CD8-positive, alpha-beta memory T cell (primary cell): ENCODE results near the gene TSC22D4. TPM values are rescaled to one million over a fixed set of nuclear protein-coding genes. Genes with fewer than 3 reads are reported as not detected.
A peak's percentile ranks its signal among the peaks of the same experiment; 100 is the strongest.
"Not testable (repeated sequence)": the region's sequence is repeated elsewhere in the genome, so short reads cannot be mapped to it uniquely, and the experiment has no call there.

Source experiments
- CTCF ChIA-PET: fragments of 350-600 bp; sonication (Branson Sonifier 250); formaldehyde crosslinking; loops from one replicate; lab custom pipeline; 2021; ENCODE audit warnings: antibody characterized with exemption; lab: Charles Lee
- POLR2A ChIA-PET: fragments of 350-600 bp; sonication (Branson Sonifier 250); formaldehyde crosslinking; loops from one replicate; lab custom pipeline; 2021; ENCODE audit warnings: antibody characterized with exemption; lab: Charles Lee
- DNase-seq, 5 donors: peaks; one replicate each; pipeline versions ENCODE4 v3.0.0 to v3.0.0-alpha.2; 2020 to 2022; ENCODE audit warnings: mixed read lengths in 1 of 5
- H3K27ac ChIP-seq: one replicate; pipeline ENCODE4 v1.7.0; 2013; ENCODE audit warnings: low read depth, mild to moderate bottlenecking, low read length, moderate library complexity
- H3K27me3 ChIP-seq: 2 replicates; pipeline ENCODE4 v1.7.0; 2013; ENCODE audit warnings: low read length, mild to moderate bottlenecking; ENCODE audit not compliant: insufficient read depth, poor library complexity, severe bottlenecking
- H3K36me3 ChIP-seq: 2 replicates; pipeline ENCODE4 v1.7.0; 2013; ENCODE audit warnings: mild to moderate bottlenecking, low read length, moderate library complexity; ENCODE audit not compliant: insufficient read depth
- H3K4me1 ChIP-seq: 2 replicates; pipeline ENCODE4 v1.7.0; 2013; ENCODE audit warnings: mild to moderate bottlenecking, low read length, moderate library complexity; ENCODE audit not compliant: insufficient read depth
- H3K4me3 ChIP-seq: 2 replicates; pipeline ENCODE4 v1.7.0; 2013; ENCODE audit warnings: mild to moderate bottlenecking, low read length
- H3K9me3 ChIP-seq: 2 replicates; pipeline ENCODE4 v1.7.0; 2013; ENCODE audit warnings: mild to moderate bottlenecking, low read length
- H3K27ac Mint-ChIP-seq, 8 donors: one replicate each; pipeline ENCODE4 v1.8.0; 2020 to 2021; ENCODE audit warnings: mixed read lengths in 8 of 8, mild to moderate bottlenecking in 6 of 8, inconsistent platforms in 3 of 8, moderate library complexity in 3 of 8
- H3K27me3 Mint-ChIP-seq, 2 donors: one replicate each; pipeline ENCODE4 v1.8.0; 2020 to 2021; ENCODE audit warnings: mixed read lengths in 2 of 2, mild to moderate bottlenecking in 1 of 2, moderate library complexity in 1 of 2
- H3K36me3 Mint-ChIP-seq, 3 donors: one replicate each; pipeline ENCODE4 v1.8.0; 2020 to 2021; ENCODE audit warnings: mixed read lengths in 3 of 3, inconsistent platforms in 1 of 3, mild to moderate bottlenecking in 1 of 3
- H3K4me1 Mint-ChIP-seq, 3 donors: one replicate each; pipeline ENCODE4 v1.8.0; 2020 to 2021; ENCODE audit warnings: mixed read lengths in 3 of 3, inconsistent platforms in 1 of 3, mild to moderate bottlenecking in 1 of 3
- H3K4me3 Mint-ChIP-seq, 7 donors: one replicate each; pipeline ENCODE4 v1.8.0; 2020 to 2021; ENCODE audit warnings: mixed read lengths in 7 of 7, mild to moderate bottlenecking in 6 of 7, moderate library complexity in 4 of 7, inconsistent platforms in 2 of 7
- H3K9me3 Mint-ChIP-seq, 5 donors: one replicate each; pipeline ENCODE4 v1.8.0; 2020 to 2022; ENCODE audit warnings: mixed read lengths in 5 of 5, mild to moderate bottlenecking in 3 of 5, moderate library complexity in 2 of 5, inconsistent platforms in 1 of 5
- polyA plus RNA-seq: library from polyadenylated mRNA; unstranded; fragments of 300-500 nt; fragmentation: Illumina TruSeq; gene quantifications from one replicate; pipeline ENCODE4 v1.2.3, GENCODE V29; 2021
- total RNA-seq, 2 experiments: library from RNA; stranded (reverse); gene quantifications; one replicate each; pipeline ENCODE4 v1.2.3, GENCODE V29; 2021

The TSC22D4 gene
- total and polyA plus RNA-seq, 3 experiments from 2014 or later, result 40.5 to 99.1 (median 96.2) TPM

- peaks cover 14% of the 10 kb centered on the region for H3K36me3 ChIP-seq
- peak within 1 kb of the TSS in 3 of 8 donors; percentile 26 to 72 (median 63) for H3K27ac Mint-ChIP-seq
- no peak within 1 kb of the TSS for H3K4me3 ChIP-seq
- no peak for DNase-seq
- peaks cover 0 to 58% (median 3%) of the 10 kb centered on the region in 3 donors for H3K36me3 Mint-ChIP-seq
- no peaks in the 10 kb centered on the region for H3K27me3 Mint-ChIP-seq
- H3K4me1 ChIP-seq, result peaks cover 3% of the 10 kb centered on the region
- POLR2A ChIA-PET, result no interaction called here
- no peaks in the 10 kb centered on the region for H3K9me3 ChIP-seq
- H3K27ac ChIP-seq, result no peak within 1 kb of the TSS
- no peaks in the 10 kb centered on the region for H3K9me3 Mint-ChIP-seq
- peaks cover 2 to 7% (median 3%) of the 10 kb centered on the region in 3 donors for H3K4me1 Mint-ChIP-seq
- H3K4me3 Mint-ChIP-seq, result no peak within 1 kb of the TSS
- H3K27me3 ChIP-seq, result no peaks in the 10 kb centered on the region
- CTCF ChIA-PET, result interaction anchor here (0.7 to 2.9 kb wide), 4 partner anchors 10 to 99 kb away, joined by 3 to 14 read pairs (median 8); no protein-coding TSS in a partner anchor
These were observed 14.8 kb downstream of the TSC22D4 start, which contains the start of gene SPACDR for GRCh38 chr7:100464210-100464660. SPACDR (minus strand) TSS chr7:100464260; CDS start chr7:100464025, 235 bp downstream.

DNA sequence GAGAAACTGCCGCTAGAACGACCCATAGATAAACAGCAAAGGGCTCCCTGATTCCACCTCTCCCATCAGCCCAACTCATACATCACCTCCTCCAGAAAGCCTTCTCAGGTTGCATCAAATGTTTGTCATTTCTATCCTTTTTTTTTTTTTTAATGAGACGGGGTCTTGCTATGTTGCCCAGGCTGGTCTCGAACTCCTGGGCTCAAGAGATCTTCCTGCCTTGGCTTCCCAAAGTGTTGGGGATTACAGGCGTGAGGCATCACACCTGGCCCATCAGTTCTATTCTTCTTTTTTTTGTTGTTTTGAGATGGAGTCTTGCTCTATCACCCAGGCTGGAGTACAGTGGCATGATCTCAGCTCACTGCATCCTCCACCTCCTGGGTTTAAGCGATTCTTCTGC lies 22.0 kb downstream of the TSC22D4 start:
- CTCF ChIA-PET, result interaction anchor here (0.6 to 0.9 kb wide), 2 partner anchors 20 to 360 kb away, joined by 3 read pairs; no protein-coding TSS in a partner anchor
- Histone ChIP-seq H3K27ac (no peak overlapping the region), H3K27me3 (no peaks in the 10 kb centered on the region), H3K36me3 (no peaks in the 10 kb centered on the region), H3K4me3 (no peak overlapping the region), H3K4me1 (peaks cover 11% of the 10 kb centered on the region), H3K9me3 (no peaks in the 10 kb centered on the region)
- H3K27ac Mint-ChIP-seq, result peak overlapping the region in 1 of 8 donors; percentile 3
- no peak overlapping the region for H3K4me3 Mint-ChIP-seq
- no peak for DNase-seq
- peaks cover 0 to 34% (median 7%) of the 10 kb centered on the region in 3 donors for H3K36me3 Mint-ChIP-seq
- POLR2A ChIA-PET, result no interaction called here
- no peaks in the 10 kb centered on the region for H3K9me3 Mint-ChIP-seq
- H3K4me1 Mint-ChIP-seq, result peaks cover 4 to 5% (median 5%) of the 10 kb centered on the region in 3 donors
- H3K27me3 Mint-ChIP-seq, result no peaks in the 10 kb centered on the region

DNA sequence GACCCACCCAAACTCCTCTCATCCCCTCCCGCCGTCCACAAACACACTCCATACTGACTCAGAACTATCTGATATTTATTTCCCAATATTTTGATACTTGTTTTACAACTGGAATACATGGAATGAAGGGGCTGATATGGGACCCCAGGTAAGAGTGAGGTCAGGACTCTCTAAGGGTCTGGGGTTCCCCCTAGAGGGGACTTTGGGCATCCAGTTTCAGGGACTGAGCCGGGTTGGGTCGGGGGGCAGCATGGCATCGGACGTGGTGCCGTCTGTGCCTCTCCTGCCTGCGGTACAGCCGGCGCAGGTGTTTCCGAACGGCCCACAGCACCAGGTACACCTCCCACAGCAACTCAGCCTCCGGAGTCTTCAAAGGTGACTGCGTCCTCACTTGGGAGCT lies 22.5 kb downstream of the TSC22D4 start:
- H3K36me3 Mint-ChIP-seq, result peaks cover 0 to 32% (median 5%) of the 10 kb centered on the region in 3 donors
- ChIA-PET CTCF (interaction anchor here (0.9 kb wide), 1 partner anchor 19 kb away, joined by 3 read pairs; no protein-coding TSS in a partner anchor), POLR2A (no interaction called here)
- H3K27me3 ChIP-seq, result no peaks in the 10 kb centered on the region
- no peak overlapping the region for H3K27ac Mint-ChIP-seq
- H3K4me3 ChIP-seq, result no peak overlapping the region
- H3K9me3 ChIP-seq, result no peaks in the 10 kb centered on the region
- H3K36me3 ChIP-seq, result no peaks in the 10 kb centered on the region
- no peaks in the 10 kb centered on the region for H3K9me3 Mint-ChIP-seq
- no peak overlapping the region for H3K4me3 Mint-ChIP-seq
- H3K4me1 ChIP-seq, result peaks cover 11% of the 10 kb centered on the region
- H3K27me3 Mint-ChIP-seq, result no peaks in the 10 kb centered on the region
- DNase-seq, result no peak
- no peak overlapping the region for H3K27ac ChIP-seq
- peaks cover 4 to 5% (median 5%) of the 10 kb centered on the region in 3 donors for H3K4me1 Mint-ChIP-seq

- Mint-ChIP-seq H3K9me3 (no peaks in the 10 kb centered on the region), H3K4me1 (peaks cover 5 to 11% (median 9%) of the 10 kb centered on the region in 3 donors), H3K36me3 (peaks cover 0 to 19% (median 5%) of the 10 kb centered on the region in 3 donors), H3K27ac (peak overlapping the region in 1 of 8 donors; percentile 25), H3K27me3 (no peaks in the 10 kb centered on the region), H3K4me3 (no peak overlapping the region)
- peaks cover 11% of the 10 kb centered on the region for H3K4me1 ChIP-seq
- no peak overlapping the region for H3K4me3 ChIP-seq
- no peak overlapping the region for H3K27ac ChIP-seq
- H3K27me3 ChIP-seq, result no peaks in the 10 kb centered on the region
- POLR2A ChIA-PET, result no interaction called here
- no peaks in the 10 kb centered on the region for H3K9me3 ChIP-seq
- no peak for DNase-seq
- CTCF ChIA-PET, result interaction anchor here (0.7 to 2.0 kb wide), 5 partner anchors 14 to 131 kb away, joined by 3 to 9 read pairs (median 3); partner anchors contain the start of genes FBXO24 and LRCH4
- no peaks in the 10 kb centered on the region for H3K36me3 ChIP-seq
These were observed 23.8 kb downstream of the TSC22D4 start for GRCh38 chr7:100455206-100455605.

DNA sequence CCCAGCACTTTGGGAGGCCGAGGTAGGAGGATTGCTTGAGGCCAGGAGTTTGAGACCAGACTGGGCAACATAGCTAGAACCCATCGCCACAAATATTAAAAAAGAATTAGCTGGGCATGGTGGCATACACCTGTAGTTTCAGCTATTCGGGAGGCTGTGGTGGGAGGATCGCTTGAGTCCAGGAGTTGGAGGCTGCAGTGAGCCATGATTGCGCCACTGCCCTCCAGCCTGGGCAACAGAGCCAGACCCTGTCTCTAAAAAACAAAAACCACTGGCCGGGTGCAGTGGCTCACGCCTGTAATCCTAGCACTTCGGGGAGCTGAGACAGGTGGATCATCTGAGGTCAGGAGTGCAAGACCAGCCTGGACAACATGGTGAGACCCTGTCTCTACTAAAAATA lies 25.2 kb downstream of the TSC22D4 start:
- H3K4me3 ChIP-seq, H3K9me3 ChIP-seq, DNase-seq, H3K36me3 ChIP-seq, H3K27ac ChIP-seq, H3K4me3 Mint-ChIP-seq, H3K27me3 ChIP-seq, H3K27me3 Mint-ChIP-seq, H3K9me3 Mint-ChIP-seq: not testable (repeated sequence)
- H3K36me3 Mint-ChIP-seq, result peaks cover 0 to 15% (median 5%) of the 10 kb centered on the region in 3 donors
- CTCF ChIA-PET, result interaction anchor here (0.8 to 2.0 kb wide), 2 partner anchors 16 to 115 kb away, joined by 3 to 9 read pairs; no protein-coding TSS in a partner anchor
- H3K27ac Mint-ChIP-seq, result peak overlapping the region in 1 of 8 donors; percentile 79
- POLR2A ChIA-PET, result interaction anchor here (0.6 to 0.7 kb wide), 2 partner anchors 24 to 238 kb away, joined by 3 read pairs; no protein-coding TSS in a partner anchor
- peaks cover 5 to 12% (median 11%) of the 10 kb centered on the region in 3 donors for H3K4me1 Mint-ChIP-seq
- peaks cover 11% of the 10 kb centered on the region for H3K4me1 ChIP-seq

DNA sequence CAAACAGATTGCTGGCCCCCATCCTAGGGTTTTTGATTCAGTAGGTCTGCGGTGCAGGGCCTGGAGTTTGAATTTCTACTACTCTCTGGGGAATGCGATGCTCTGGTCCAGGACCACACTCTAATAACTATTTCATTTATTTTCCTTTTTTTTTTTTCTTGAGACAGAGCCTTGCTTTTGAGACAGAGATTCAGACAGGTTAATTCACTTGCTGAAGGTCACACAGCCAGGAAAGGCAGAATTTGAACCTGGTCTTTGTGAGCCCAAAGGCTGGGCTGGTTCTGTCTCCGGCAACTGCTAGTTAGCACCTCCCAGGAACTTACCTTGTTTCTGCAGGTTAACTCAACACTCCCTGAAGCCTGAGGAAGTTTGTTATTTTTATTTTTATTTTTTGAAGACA lies 26.5 kb downstream of the TSC22D4 start:
- Mint-ChIP-seq H3K4me3 (peak overlapping the region in 1 of 7 donors; percentile 36), H3K36me3 (peaks cover 0 to 7% (median 0%) of the 10 kb centered on the region in 3 donors), H3K27me3 (no peaks in the 10 kb centered on the region), H3K27ac (peak overlapping the region in 2 of 8 donors; percentile 17 to 64), H3K9me3 (no peaks in the 10 kb centered on the region), H3K4me1 (peaks cover 5 to 12% (median 9%) of the 10 kb centered on the region in 3 donors)
- Histone ChIP-seq H3K27ac (no peak overlapping the region), H3K36me3 (no peaks in the 10 kb centered on the region), H3K9me3 (no peaks in the 10 kb centered on the region), H3K4me1 (peaks cover 11% of the 10 kb centered on the region), H3K4me3 (no peak overlapping the region), H3K27me3 (no peaks in the 10 kb centered on the region)
- no peak for DNase-seq
- POLR2A ChIA-PET, result interaction anchor here (0.6 kb wide), 2 partner anchors 16 to 921 kb away, joined by 3 to 8 read pairs; no protein-coding TSS in a partner anchor
- CTCF ChIA-PET, result interaction anchor here (1.1 kb wide), 1 partner anchor 22 kb away, joined by 3 read pairs; no protein-coding TSS in a partner anchor

DNA sequence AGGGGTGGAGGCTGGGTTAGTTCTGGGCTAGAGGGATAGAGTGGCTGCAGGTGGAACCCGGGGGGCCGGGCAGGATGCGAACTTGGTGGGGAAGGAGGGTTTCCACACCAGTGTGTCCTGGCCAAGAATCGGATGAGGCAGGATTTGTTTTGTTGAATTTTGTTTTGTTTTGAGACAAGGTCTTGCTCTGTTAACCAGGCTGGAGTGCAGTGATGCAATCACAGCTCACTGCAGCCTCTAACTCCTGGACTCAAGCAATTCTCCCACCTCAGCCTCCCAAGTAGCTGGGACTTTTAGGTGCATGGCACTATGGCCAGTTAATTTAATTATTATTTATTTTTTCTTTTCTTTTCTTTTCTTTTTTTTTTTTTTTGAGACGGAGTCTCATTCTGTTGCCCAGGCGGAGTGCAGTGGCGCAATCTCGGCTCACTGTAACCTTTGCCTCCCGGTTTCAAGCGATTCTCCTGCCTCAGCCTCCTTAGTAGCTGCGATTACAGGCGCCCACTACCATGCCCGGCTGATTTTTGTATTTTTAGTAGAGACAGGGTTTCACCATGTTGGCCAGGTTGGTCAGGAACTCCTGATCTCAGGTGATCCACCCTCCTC lies 29.7 kb downstream of the TSC22D4 start:
- peak overlapping the region in 1 of 7 donors; percentile 22 for H3K4me3 Mint-ChIP-seq
- H3K4me3 ChIP-seq, result no peak overlapping the region
- ChIA-PET POLR2A (interaction anchor here (0.8 to 2.1 kb wide), 3 partner anchors 13 to 22 kb away, joined by 3 to 12 read pairs (median 4); partner anchors contain the start of genes MEPCE, PPP1R35 and ZCWPW1), CTCF (interaction anchor here (0.7 to 3.1 kb wide), 3 partner anchors 12 to 139 kb away, joined by 3 to 13 read pairs (median 3); partner anchors contain the start of gene PPP1R35)
- H3K4me1 Mint-ChIP-seq, result peaks cover 0 to 14% (median 7%) of the 10 kb centered on the region in 3 donors
- no peaks in the 10 kb centered on the region for H3K9me3 ChIP-seq
- no peak for DNase-seq
- H3K27ac ChIP-seq, result no peak overlapping the region
- H3K27me3 ChIP-seq, result no peaks in the 10 kb centered on the region
- H3K27me3 Mint-ChIP-seq, result no peaks in the 10 kb centered on the region
- no peaks in the 10 kb centered on the region for H3K9me3 Mint-ChIP-seq
- no peaks in the 10 kb centered on the region for H3K36me3 ChIP-seq
- peaks cover 15% of the 10 kb centered on the region for H3K4me1 ChIP-seq
- no peaks in the 10 kb centered on the region for H3K36me3 Mint-ChIP-seq
- H3K27ac Mint-ChIP-seq, result peak overlapping the region in 1 of 8 donors; percentile 52
